Smooth muscle cell (in vitro differentiated cells): Measurements from ENCODE around the gene C1GALT1. TPM values are rescaled to one million over a fixed set of nuclear protein-coding genes. Genes with fewer than 3 reads are reported as not detected.

Source experiments
- DNase-seq: peaks from one replicate; lab custom pipeline; 2025; ENCODE audit not compliant: unreplicated experiment; lab: John Stamatoyannopoulos, UW
- H2AFZ ChIP-seq: fragments of 200-600 bp; sonication (generic); 2 replicates; pipeline ENCODE4 v1.6.0; 2016; ENCODE audit warnings: antibody characterized with exemption, low read depth, mild to moderate bottlenecking
- H3F3A ChIP-seq: fragments of 200-600 bp; sonication (generic); 2 replicates; pipeline ENCODE4 v1.6.0; 2017; ENCODE audit warnings: antibody characterized with exemption, low read depth
- H3K27ac ChIP-seq: fragments of 200-600 bp; sonication (generic); 2 replicates; pipeline ENCODE4 v1.5.1; 2016; ENCODE audit warnings: low read depth, mild to moderate bottlenecking
- H3K27me3 ChIP-seq: fragments of 200-600 bp; sonication (generic); 2 replicates; pipeline ENCODE4 v1.6.1; 2016; ENCODE audit warnings: low read depth, mild to moderate bottlenecking
- H3K36me3 ChIP-seq: fragments of 200-600 bp; sonication (generic); 2 replicates; pipeline ENCODE4 v1.5.1; 2016; ENCODE audit warnings: low read depth
- H3K4me1 ChIP-seq: fragments of 200-600 bp; sonication (generic); 2 replicates; pipeline ENCODE4 v1.5.1; 2016; ENCODE audit warnings: low read depth
- H3K4me2 ChIP-seq: fragments of 200-600 bp; sonication (generic); 2 replicates; pipeline ENCODE4 v1.6.0; 2016; ENCODE audit warnings: mild to moderate bottlenecking
- H3K4me3 ChIP-seq: fragments of 200-600 bp; sonication (generic); 2 replicates; pipeline ENCODE4 v1.5.1; 2016; ENCODE audit warnings: mild to moderate bottlenecking
- H3K79me2 ChIP-seq: fragments of 200-600 bp; sonication (generic); 2 replicates; pipeline ENCODE4 v1.6.0; 2016; ENCODE audit warnings: low read depth, mild to moderate bottlenecking
- H3K9ac ChIP-seq: fragments of 200-600 bp; sonication (generic); 2 replicates; pipeline ENCODE4 v1.6.0; 2016; ENCODE audit warnings: low read depth
- H3K9me3 ChIP-seq: fragments of 200-600 bp; sonication (generic); replicated peaks from 2 replicates; pipeline ENCODE4 v1.5.1; 2016; ENCODE audit warnings: low read depth
- H4K20me1 ChIP-seq: fragments of 200-600 bp; sonication (generic); 2 replicates; pipeline ENCODE4 v1.6.0; 2016; ENCODE audit warnings: low read depth
- WGBS: methylation state at CpG from one replicate; pipeline ENCODE4 v1.1.7; 2016; ENCODE audit warnings: low lambda C conversion rate; 5-methylcytosine and 5-hydroxymethylcytosine counted together
- polyA plus RNA-seq: library from polyadenylated mRNA; unstranded; fragments of >200 nt; fragmentation: Nextera tagmentation; extraction: Ambion mirVana; gene quantifications from 2 replicates; pipeline ENCODE4 v1.2.1, GENCODE V29; 2016
- total RNA-seq: library from RNA; depleted of rRNA; stranded (reverse); fragments of >200 nt; gene quantifications from 2 replicates; pipeline ENCODE4 v1.2.3, GENCODE V29; 2014
- TF ChIP-seq, protein P1 (sequence below): fragments of 200-600 bp; sonication (generic); IDR thresholded peaks from 2 replicates; pipeline ENCODE4 v1.5.1; 2017; ENCODE audit warnings: borderline replicate concordance, mild to moderate bottlenecking, antibody characterized with exemption; ENCODE audit not compliant: insufficient read depth, poor library complexity, severe bottlenecking

Gene C1GALT1
- total and polyA plus RNA-seq, 2 experiments from 2014 or later: 20.6 to 89.9 TPM

- Histone ChIP-seq H3K9ac (peak overlapping the region; percentile 80), H3F3A (no peaks in the 10 kb centered on the region), H3K4me1 (peaks cover 15% of the 10 kb centered on the region), H3K27me3 (no peaks in the 10 kb centered on the region), H3K79me2 (peaks cover 55% of the 10 kb centered on the region), H3K4me2 (peak overlapping the region; percentile 95), H3K9me3 (no peaks in the 10 kb centered on the region), H3K27ac (peak overlapping the region; percentile 68), H4K20me1 (peaks cover 17% of the 10 kb centered on the region), H2AFZ (peak overlapping the region; percentile 94), H3K36me3 (no peaks in the 10 kb centered on the region), H3K4me3 (peak overlapping the region; percentile 98)
- DNase-seq: no peak
- TF ChIP-seq, protein P1, sequence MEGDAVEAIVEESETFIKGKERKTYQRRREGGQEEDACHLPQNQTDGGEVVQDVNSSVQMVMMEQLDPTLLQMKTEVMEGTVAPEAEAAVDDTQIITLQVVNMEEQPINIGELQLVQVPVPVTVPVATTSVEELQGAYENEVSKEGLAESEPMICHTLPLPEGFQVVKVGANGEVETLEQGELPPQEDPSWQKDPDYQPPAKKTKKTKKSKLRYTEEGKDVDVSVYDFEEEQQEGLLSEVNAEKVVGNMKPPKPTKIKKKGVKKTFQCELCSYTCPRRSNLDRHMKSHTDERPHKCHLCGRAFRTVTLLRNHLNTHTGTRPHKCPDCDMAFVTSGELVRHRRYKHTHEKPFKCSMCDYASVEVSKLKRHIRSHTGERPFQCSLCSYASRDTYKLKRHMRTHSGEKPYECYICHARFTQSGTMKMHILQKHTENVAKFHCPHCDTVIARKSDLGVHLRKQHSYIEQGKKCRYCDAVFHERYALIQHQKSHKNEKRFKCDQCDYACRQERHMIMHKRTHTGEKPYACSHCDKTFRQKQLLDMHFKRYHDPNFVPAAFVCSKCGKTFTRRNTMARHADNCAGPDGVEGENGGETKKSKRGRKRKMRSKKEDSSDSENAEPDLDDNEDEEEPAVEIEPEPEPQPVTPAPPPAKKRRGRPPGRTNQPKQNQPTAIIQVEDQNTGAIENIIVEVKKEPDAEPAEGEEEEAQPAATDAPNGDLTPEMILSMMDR: no peak
- 39% methylated on average over 4 of the region's 4 CpGs for WGBS
These were observed 1.6 kb downstream of the C1GALT1 start for GRCh38 chr7:7183838-7184463.

DNA sequence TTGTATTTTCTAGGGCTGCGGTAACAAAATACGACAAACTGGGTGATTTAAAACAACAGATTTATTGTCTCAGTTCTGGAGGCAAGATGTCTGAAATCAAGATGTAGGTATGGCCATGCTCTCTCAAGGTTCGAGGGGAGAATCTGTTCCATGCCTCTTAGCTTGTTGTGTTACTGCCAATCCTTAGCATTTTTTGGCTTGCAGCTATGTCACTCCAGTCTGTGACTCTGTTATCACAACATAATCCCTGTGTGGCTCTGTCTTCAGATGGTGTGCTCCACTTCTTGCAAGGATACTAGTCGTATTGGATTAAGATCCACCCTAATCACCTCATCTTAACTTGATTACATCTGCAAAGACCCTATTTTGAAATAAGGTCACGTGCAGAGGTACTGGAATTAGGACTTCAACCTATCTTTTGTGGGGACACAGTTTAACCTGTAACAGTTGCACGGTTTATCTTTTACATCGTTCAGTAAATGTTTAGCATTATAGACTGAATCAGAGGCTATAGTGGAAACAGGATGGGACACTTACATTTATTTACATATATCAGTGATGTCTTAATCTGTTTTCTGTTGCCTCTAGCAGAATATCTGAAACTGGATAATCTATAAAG is 3.1 kb downstream of the C1GALT1 start:
- 45% methylated on average over 7 of the region's 7 CpGs for WGBS
- Histone ChIP-seq H3K36me3 (no peaks in the 10 kb centered on the region), H3K4me3 (no peak overlapping the region), H3K27ac (no peak overlapping the region), H3K4me2 (peak overlapping the region; percentile 95), H3F3A (no peaks in the 10 kb centered on the region), H3K9ac (no peak overlapping the region), H3K4me1 (peaks cover 26% of the 10 kb centered on the region), H3K9me3 (no peaks in the 10 kb centered on the region), H3K27me3 (no peaks in the 10 kb centered on the region), H4K20me1 (peaks cover 20% of the 10 kb centered on the region), H3K79me2 (peaks cover 64% of the 10 kb centered on the region), H2AFZ (no peak overlapping the region)
- DNase-seq: no peak
- TF ChIP-seq, protein P1: no peak

GRCh38 chr7:7188091-7188490 is 5.7 kb downstream of the C1GALT1 start:
- H4K20me1 ChIP-seq: peaks cover 20% of the 10 kb centered on the region
- H3K4me3 ChIP-seq: no peak overlapping the region
- H3K9me3 ChIP-seq: no peaks in the 10 kb centered on the region
- no peaks in the 10 kb centered on the region for H3F3A ChIP-seq
- no peak overlapping the region for H2AFZ ChIP-seq
- no peak overlapping the region for H3K9ac ChIP-seq
- no peak overlapping the region for H3K4me2 ChIP-seq
- H3K4me1 ChIP-seq: peaks cover 27% of the 10 kb centered on the region
- DNase-seq: no peak
- H3K36me3 ChIP-seq: no peaks in the 10 kb centered on the region
- H3K27me3 ChIP-seq: no peaks in the 10 kb centered on the region
- TF ChIP-seq, protein P1: no peak
- H3K79me2 ChIP-seq: peaks cover 91% of the 10 kb centered on the region
- no peak overlapping the region for H3K27ac ChIP-seq

- DNase-seq: no peak
- H3K4me1 ChIP-seq: peaks cover 26% of the 10 kb centered on the region
- H3K79me2 ChIP-seq: peaks cover 95% of the 10 kb centered on the region
- no peak overlapping the region for H2AFZ ChIP-seq
- no peak overlapping the region for H3K9ac ChIP-seq
- no peaks in the 10 kb centered on the region for H3K36me3 ChIP-seq
- H3K4me2 ChIP-seq: no peak overlapping the region
- H3K27me3 ChIP-seq: no peaks in the 10 kb centered on the region
- WGBS: 73% methylated on average over 4 of the region's 4 CpGs
- no peak overlapping the region for H3K4me3 ChIP-seq
- H3K9me3 ChIP-seq: no peaks in the 10 kb centered on the region
- H3K27ac ChIP-seq: peak overlapping the region; percentile 7
- peaks cover 21% of the 10 kb centered on the region for H4K20me1 ChIP-seq
- no peaks in the 10 kb centered on the region for H3F3A ChIP-seq
- TF ChIP-seq, protein P1: no peak
These were observed 6.4 kb downstream of the C1GALT1 start for GRCh38 chr7:7188742-7189141.
